HCT116 (cell line): ENCODE measurements around the gene PPP2R5A. TPM values are rescaled to one million over a fixed set of nuclear protein-coding genes. Genes with fewer than 3 reads are reported as not detected.

Source experiments
- ATAC-seq: fragments of 200-7000 bp; cut with Tn5 transposase; 2 replicates; pipeline ENCODE4 v1.9.1; 2020; ENCODE audit warnings: mild to moderate bottlenecking, moderate library complexity
- BruUV-seq: library from RNA; stranded (reverse); fragments of 400-500 nt; replicated peaks from 2 replicates; lab custom pipeline; 2021; lab: Mats Ljungman, UMichigan
- CTCF ChIA-PET: fragments of 300-600 bp; sonication (Branson Sonifier 250); formaldehyde crosslinking; loops from one replicate; lab custom pipeline; 2021; ENCODE audit warnings: antibody characterized with exemption; lab: Charles Lee
- POLR2A ChIA-PET: fragments of 300-600, 350-600 bp; sonication (Branson Sonifier 250); formaldehyde crosslinking; loops from one replicate; lab custom pipeline; 2021; ENCODE audit warnings: antibody characterized with exemption; lab: Charles Lee
- RAD21 ChIA-PET, 2 experiments: fragments of 300-600 bp; sonication (Branson Sonifier 250); formaldehyde crosslinking; loops; one replicate each; lab custom pipeline; 2023; ENCODE audit warnings: low total read pairs in 2 of 2; ENCODE audit not compliant: uncharacterized antibody in 2 of 2, unreplicated experiment in 2 of 2, low non-redundant PET in 1 of 2; lab: Charles Lee
- DNase-seq: peaks from one replicate; pipeline ENCODE4 v3.0.0-alpha.2; 2010; ENCODE audit warnings: low read depth, low spot score
- H2AFZ ChIP-seq: fragments of 200-600 bp; shearing (Covaris generic), sonication (generic); 2 replicates; pipeline ENCODE4 v1.6.1; 2017; ENCODE audit warnings: low read depth, mixed run types, mixed read lengths, antibody characterized with exemption, low read length; ENCODE audit not compliant: poor library complexity, severe bottlenecking
- H3K27ac ChIP-seq: 2 replicates; pipeline ENCODE4 v1.5.1; 2012; ENCODE audit warnings: low read depth, low read length
- H3K27me3 ChIP-seq: fragments of 200-600 bp; sonication (generic); 2 replicates; pipeline ENCODE4 v1.6.1; 2016; ENCODE audit warnings: mixed run types, low read length, mixed read lengths; ENCODE audit not compliant: insufficient read depth
- H3K36me3 ChIP-seq, 2 experiments: fragments of 200-500 bp in 1 of 2; fragments of 200-600 bp in 1 of 2; sonication (Bioruptor generic) in 1 of 2; sonication (generic) in 1 of 2; 2 replicates each; pipeline versions ENCODE4 v1.5.1 to v1.6.1; 2014 to 2016; ENCODE audit warnings: low read length in 2 of 2, inconsistent platforms in 1 of 2, mixed read lengths in 1 of 2, mixed run types in 1 of 2; ENCODE audit not compliant: insufficient read depth in 2 of 2, control insufficient read depth in 1 of 2
- H3K4me1 ChIP-seq, 2 experiments: fragments of 200-600 bp in 1 of 2; sonication (generic) in 1 of 2; 2 replicates each; pipeline versions ENCODE4 v1.5.1 to v1.6.1; 2012 to 2017; ENCODE audit warnings: low read length in 2 of 2, inconsistent platforms in 1 of 2, mild to moderate bottlenecking in 1 of 2, mixed read lengths in 1 of 2, mixed run types in 1 of 2, moderate library complexity in 1 of 2; ENCODE audit not compliant: insufficient read depth in 2 of 2, control insufficient read depth in 1 of 2
- H3K4me2 ChIP-seq: fragments of 200-600 bp; sonication (generic); 2 replicates; pipeline ENCODE4 v1.6.1; 2017; ENCODE audit warnings: mixed run types, low read length, mixed read lengths
- H3K4me3 ChIP-seq, 2 experiments: fragments of 200-600 bp in 1 of 2; sonication (generic) in 1 of 2; replicated peaks in 1 of 2; 2 replicates each; pipeline ENCODE4 v1.5.1; 2011 to 2016; ENCODE audit warnings: low read length in 2 of 2, control low read depth in 1 of 2, low read depth in 1 of 2, mild to moderate bottlenecking in 1 of 2, mixed read lengths in 1 of 2, mixed run types in 1 of 2
- H3K79me2 ChIP-seq: fragments of 200-600 bp; sonication (generic); 2 replicates; pipeline ENCODE4 v1.6.1; 2017; ENCODE audit warnings: mild to moderate bottlenecking, mixed run types, low read length, moderate library complexity, mixed read lengths; ENCODE audit not compliant: insufficient read depth
- H3K9ac ChIP-seq: fragments of 200-600 bp; sonication (generic); 2 replicates; pipeline ENCODE4 v1.6.1; 2016; ENCODE audit warnings: low read length, mixed read lengths
- H3K9me2 ChIP-seq: fragments of 200-600 bp; sonication (generic), shearing (Covaris generic); 2 replicates; pipeline ENCODE4 v1.6.1; 2017; ENCODE audit warnings: mixed run types, mild to moderate bottlenecking, moderate library complexity; ENCODE audit not compliant: insufficient read depth
- H3K9me3 ChIP-seq, 2 experiments: fragments of 200-500 bp in 1 of 2; fragments of 200-600 bp in 1 of 2; sonication (Bioruptor generic) in 1 of 2; sonication (generic) in 1 of 2; 2 replicates each; pipeline ENCODE4 v1.6.1; 2014 to 2017; ENCODE audit warnings: low read length in 2 of 2, mixed read lengths in 2 of 2, inconsistent platforms in 1 of 2, low read depth in 1 of 2, mild to moderate bottlenecking in 1 of 2, mixed run types in 1 of 2, moderate library complexity in 1 of 2; ENCODE audit not compliant: control insufficient read depth in 1 of 2, insufficient read depth in 1 of 2
- H4K20me1 ChIP-seq: fragments of 200-600 bp; sonication (generic), shearing (Covaris generic); 2 replicates; pipeline ENCODE4 v1.6.1; 2017; ENCODE audit warnings: mixed run types, mild to moderate bottlenecking, moderate library complexity; ENCODE audit not compliant: insufficient read depth
- CEBPB ChIP-seq: IDR thresholded peaks from 2 replicates; pipeline ENCODE4 v1.6.1; 2012; ENCODE audit warnings: low read depth
- EZH2 ChIP-seq: fragments of 200-600 bp; sonication (generic); IDR thresholded peaks from 2 replicates; pipeline ENCODE4 v1.6.1; 2017; ENCODE audit warnings: antibody characterized with exemption, mixed run types
- FOSL1 ChIP-seq: IDR thresholded peaks from 2 replicates; pipeline ENCODE4 v1.6.1; 2012; ENCODE audit warnings: low read depth
- JUND ChIP-seq: IDR thresholded peaks from 2 replicates; pipeline ENCODE4 v1.6.1; 2012
- RAD21 ChIP-seq: IDR thresholded peaks from 2 replicates; pipeline ENCODE4 v1.6.1; 2012; ENCODE audit warnings: low read depth, mild to moderate bottlenecking
- SP1 ChIP-seq: IDR thresholded peaks from 2 replicates; pipeline ENCODE4 v1.6.1; 2012; ENCODE audit warnings: low read depth
- intact Hi-C: fragments of 100-400 bp; cut with micrococcal nuclease; formaldehyde crosslinking; loops from 2 replicates; pipeline ENCODE4 v1.10.0; 2022
- total RNA-seq: library from RNA; stranded (reverse); gene quantifications from one replicate; pipeline ENCODE4 v1.2.1, GENCODE V29; 2021; ENCODE audit not compliant: unreplicated experiment

The PPP2R5A gene
- total RNA-seq, 1 experiment from 2014 or later: 33.1 TPM

DNA sequence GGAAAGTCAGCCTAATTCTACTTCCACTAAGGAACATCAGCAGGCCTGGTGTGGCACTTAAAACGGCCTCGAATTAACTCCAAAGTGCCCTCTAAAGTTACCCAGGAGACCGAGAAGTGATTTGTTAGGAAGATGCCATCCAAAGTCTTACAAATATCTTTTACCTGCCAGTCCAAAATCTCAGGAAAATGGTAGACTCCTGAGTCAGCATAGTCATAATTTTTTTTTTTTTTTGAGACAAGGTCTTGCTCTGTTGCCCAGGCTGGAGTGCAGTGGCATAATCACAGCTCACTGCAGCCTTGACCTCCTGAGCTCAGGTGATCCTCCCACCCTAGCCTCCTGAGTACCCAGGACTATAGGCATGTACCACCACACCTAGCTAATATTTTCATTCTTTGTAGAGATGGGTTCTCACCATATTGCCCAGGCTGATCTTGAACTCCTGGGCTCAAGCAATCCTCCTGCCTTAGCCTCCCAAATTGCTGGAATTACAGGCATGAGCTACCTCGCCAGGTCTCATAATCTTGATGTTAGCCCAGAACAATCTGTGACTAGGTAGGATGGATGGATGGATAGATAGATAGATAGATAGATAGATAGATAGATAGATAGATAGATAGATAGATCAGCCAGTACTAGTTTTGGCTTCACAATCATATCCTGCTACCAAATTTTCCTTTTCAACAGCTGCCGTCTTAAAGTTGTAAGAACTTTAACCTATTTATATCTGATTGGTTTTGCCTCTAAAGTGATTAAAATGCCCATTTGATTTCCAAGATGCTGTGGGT lies 25.3 kb upstream of the PPP2R5A start (continued):
- TF ChIP-seq JUND: no peak

DNA sequence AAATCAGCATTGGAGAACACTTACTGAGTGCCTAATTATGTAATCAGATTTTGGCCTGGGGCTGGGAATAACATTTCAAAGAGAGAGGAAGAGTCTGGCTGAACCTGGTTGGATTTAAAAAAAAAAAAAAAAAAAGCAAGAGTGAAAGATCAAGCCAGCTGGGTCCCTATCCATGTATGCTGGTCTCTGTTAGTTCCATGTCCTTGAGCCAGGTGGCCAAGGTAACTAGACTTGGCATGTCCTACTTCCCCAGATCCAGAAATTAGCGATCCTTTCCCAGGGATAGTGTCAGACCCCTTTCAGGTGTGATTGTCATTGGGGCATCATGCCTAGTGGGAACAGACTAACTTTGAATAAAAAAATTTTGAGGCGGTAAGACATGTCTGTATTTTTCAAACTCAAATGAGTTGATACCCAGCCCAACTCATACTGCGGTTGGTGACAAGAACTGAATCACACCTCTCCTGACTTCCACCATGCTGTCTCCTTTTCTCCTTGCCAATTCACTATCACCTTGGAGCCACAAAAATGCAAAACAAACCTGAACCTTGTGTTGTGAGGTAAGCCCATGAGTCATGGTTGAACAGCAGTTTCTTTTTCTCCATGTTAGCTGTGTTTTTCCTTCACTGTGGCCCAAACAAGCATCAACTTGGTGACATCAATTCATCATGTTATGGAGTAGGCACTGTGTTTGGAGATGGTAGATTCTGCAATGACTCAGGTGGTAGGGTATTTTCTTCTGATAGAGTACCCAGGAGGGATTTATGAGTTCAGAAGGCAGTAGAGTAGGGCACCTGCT lies 24.5 kb upstream of the PPP2R5A start:
- H3K79me2 ChIP-seq: no peaks in the 10 kb centered on the region
- intact Hi-C loops: no loop called here
- H3K4me1 ChIP-seq: peaks cover 7 to 13% of the 10 kb centered on the region in 2 experiments; a peak in 3 of 4 replicates
- ATAC-seq: peak; percentile 40; the same call in 1 of the 2 replicates
- H3K9me2 ChIP-seq: no peaks in the 10 kb centered on the region
- no peaks in the 10 kb centered on the region for H3K27me3 ChIP-seq
- TF ChIP-seq JUND (peak; percentile 34; the same call in 1 of the 2 replicates), CEBPB (0 out of 2 replicates have a peak, but pooled peaks have one; percentile 20), FOSL1 (peak; percentile 34; the same call in 1 of the 2 replicates), EZH2 (no peak), RAD21 (no peak), SP1 (0 out of 2 replicates have a peak, but pooled peaks have one; percentile 21)
- TF ChIP-seq, all 23 proteins: peak for 4
- Histone ChIP-seq H3K9me3 (no peaks in the 10 kb centered on the region), H3K9ac (no peak overlapping the region), H3K27ac (no peak overlapping the region), H4K20me1 (no peaks in the 10 kb centered on the region), H3K4me3 (no peak overlapping the region), H3K36me3 (no peaks in the 10 kb centered on the region), H3K4me2 (peak overlapping the region; percentile 20; the same call in 1 of the 2 replicates), H2AFZ (no peak overlapping the region)
- ChIA-PET RAD21 (no interaction called here), POLR2A (interaction anchor here (0.9 kb wide), 1 partner anchor 24 kb away, joined by 4 read pairs; no protein-coding TSS in a partner anchor), CTCF (interaction anchor here (0.7 to 1.0 kb wide), 2 partner anchors 31 to 190 kb away, joined by 3 read pairs; no protein-coding TSS in a partner anchor)
- DNase-seq: peak; percentile 40
- BruUV-seq: no TSS peak
